ENCODE measurements around the gene OTOF. TPM values are rescaled to one million over a fixed set of nuclear protein-coding genes. Genes with fewer than 3 reads are reported as not detected.

OTOF gene
- total and polyA plus RNA-seq, 7 donors = 0.14 to 2.2 (median 0.34) TPM

DNA sequence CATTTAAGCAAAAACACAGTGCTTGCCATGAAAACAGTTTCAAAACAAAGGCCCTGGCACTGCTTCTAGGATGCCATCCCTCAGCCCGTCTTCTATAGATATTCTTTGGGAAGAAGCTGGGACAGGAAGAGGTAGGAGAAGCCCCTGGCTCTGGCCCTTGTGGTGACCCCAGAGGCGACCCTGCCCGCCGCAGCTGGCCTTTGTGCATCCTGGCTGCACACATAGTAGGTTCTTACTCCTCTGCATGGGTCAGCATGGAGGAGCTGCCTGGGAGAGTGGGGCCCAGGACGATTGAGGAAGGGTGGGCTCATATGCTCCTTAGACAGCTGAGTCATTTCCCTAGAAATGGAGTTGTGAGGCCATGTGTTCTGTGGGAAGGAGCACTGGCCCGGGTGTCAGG, 44.4 kb upstream of the OTOF start:
- Histone ChIP-seq H3K27me3 (ENCODE audit: insufficient read depth in 3 of 3, low read length in 2 of 3) (peaks cover 0 to 6% (median 3%) of the 10 kb centered on the region in 3 donors), H3K4me3 (no peak overlapping the region), H3K36me3 (ENCODE audit: insufficient read depth in 1 of 2, low read depth in 1 of 2) (no peaks in the 10 kb centered on the region), H3K9me3 (no peaks in the 10 kb centered on the region), H3K27ac (no peak overlapping the region), H3K4me1 (no peaks in the 10 kb centered on the region)
- no peak for TF ChIP-seq CTCF (IDR thresholded peaks at IDR 0.05)
- no peak for DNase-seq
- intact Hi-C loops (cut with DNase I) = no loop called here
- WGBS, 3 donors = 62 to 72% (median 66%) methylated on average over 6 of the region's 6 CpGs
- no peak for ATAC-seq

DNA sequence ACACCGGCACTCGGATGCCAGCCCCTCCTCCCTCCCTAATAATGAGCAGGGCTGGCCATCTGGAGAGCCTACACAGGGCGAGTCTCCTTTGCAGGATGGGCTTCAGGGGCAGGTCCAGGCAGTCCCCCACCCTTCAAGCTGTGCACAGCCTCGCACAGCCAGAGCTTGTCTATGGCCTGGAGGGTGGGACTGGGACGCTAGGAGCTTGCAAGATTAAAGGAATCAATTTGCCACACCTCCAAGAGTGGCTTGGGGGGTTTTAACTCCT, 43.9 kb upstream of the OTOF start:
- Histone ChIP-seq H3K9me3 (no peaks in the 10 kb centered on the region), H3K4me3 (no peak overlapping the region), H3K36me3 (ENCODE audit: insufficient read depth in 1 of 2, low read depth in 1 of 2) (no peaks in the 10 kb centered on the region), H3K27me3 (ENCODE audit: insufficient read depth in 3 of 3, low read length in 2 of 3) (peaks cover 0 to 6% (median 3%) of the 10 kb centered on the region in 3 donors), H3K27ac (no peak overlapping the region), H3K4me1 (no peaks in the 10 kb centered on the region)
- intact Hi-C loops (cut with DNase I) = no loop called here
- 34 to 45% (median 37%) methylated on average over 5 of the region's 5 CpGs for WGBS, 3 donors
- ATAC-seq (no peak), DNase-seq (no peak)
- TF ChIP-seq CTCF (IDR thresholded peaks at IDR 0.05) = no peak

- Histone ChIP-seq H3K27me3 (ENCODE audit: insufficient read depth in 3 of 3, low read length in 2 of 3) (peaks cover 0 to 6% (median 3%) of the 10 kb centered on the region in 3 donors), H3K4me3 (no peak overlapping the region), H3K9me3 (no peaks in the 10 kb centered on the region), H3K4me1 (no peaks in the 10 kb centered on the region), H3K36me3 (ENCODE audit: insufficient read depth in 1 of 2, low read depth in 1 of 2) (no peaks in the 10 kb centered on the region), H3K27ac (no peak overlapping the region)
- no peak for DNase-seq
- no peak for TF ChIP-seq CTCF (IDR thresholded peaks at IDR 0.05)
- intact Hi-C loops (cut with DNase I) = no loop called here
- WGBS, 3 donors = 44 to 51% (median 49%) methylated on average over 12 of the region's 12 CpGs
- no peak for ATAC-seq
Observed at GRCh38 chr2:26521054-26521912, 43.4 kb upstream of the OTOF start.

DNA sequence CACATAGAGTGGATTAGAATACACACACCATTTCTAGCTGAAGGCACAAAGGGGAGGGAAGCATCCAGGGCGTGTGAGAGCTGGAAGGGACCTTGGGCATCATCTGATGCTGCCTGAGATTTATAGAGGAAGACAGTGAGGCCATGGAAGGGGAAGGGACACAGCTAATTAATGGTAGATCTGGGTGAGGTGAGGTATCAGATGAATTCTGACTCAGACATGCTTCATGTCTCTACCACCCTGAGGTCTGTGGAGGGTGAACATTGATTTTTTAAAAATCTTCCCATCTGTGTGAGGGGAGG, 42.2 kb upstream of the OTOF start:
- 55 to 70% (median 59%) methylated on average over 1 of the region's 1 CpG for WGBS, 3 donors
- intact Hi-C loops (cut with DNase I) = no loop called here
- ATAC-seq (no peak), DNase-seq (no peak)
- Histone ChIP-seq H3K27me3 (ENCODE audit: insufficient read depth in 3 of 3, low read length in 2 of 3) (peaks cover 0 to 6% (median 3%) of the 10 kb centered on the region in 3 donors), H3K4me3 (no peak overlapping the region), H3K9me3 (no peaks in the 10 kb centered on the region), H3K27ac (no peak overlapping the region), H3K36me3 (ENCODE audit: insufficient read depth in 1 of 2, low read depth in 1 of 2) (no peaks in the 10 kb centered on the region), H3K4me1 (no peaks in the 10 kb centered on the region)
- no peak for TF ChIP-seq CTCF (IDR thresholded peaks at IDR 0.05)
